HG02885 (cell line): ENCODE data around the gene AIF1L.
"Not testable (repeated sequence)": the region's sequence is repeated elsewhere in the genome, so short reads cannot be mapped to it uniquely, and the experiment has no call there.

Source experiments
- ATAC-seq: cut with Tn5 transposase; IDR thresholded peaks from one replicate; pipeline ENCODE4 v1.9.1; 2021; ENCODE audit warnings: mild to moderate bottlenecking; ENCODE audit not compliant: unreplicated experiment, poor library complexity

Gene AIF1L

DNA sequence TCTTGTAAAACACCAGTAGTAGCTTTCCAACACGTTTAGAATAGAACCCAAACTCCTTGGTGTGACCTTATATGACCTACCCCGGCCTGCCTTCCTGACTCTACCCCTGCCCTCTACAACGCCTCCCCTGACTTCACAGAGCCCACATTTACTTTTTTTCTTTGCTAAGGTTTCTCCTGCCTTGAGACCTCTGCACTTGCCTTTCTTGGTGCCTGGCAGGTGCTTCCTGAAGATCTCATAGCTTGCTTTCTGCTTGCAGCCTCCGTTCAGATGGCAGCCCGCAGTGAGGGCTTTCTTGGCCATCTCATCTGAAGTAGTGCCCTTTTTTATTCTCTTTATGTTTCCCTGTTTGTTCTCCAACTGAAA, 53.3 kb downstream of the AIF1L start:
- no peak for ATAC-seq

- no peak for ATAC-seq
Observed at GRCh38 chr9:131153595-131153994, 57.3 kb downstream of the AIF1L start.

GRCh38 chr9:131158673-131159072, 62.3 kb downstream of the AIF1L start:
- ATAC-seq, result not testable (repeated sequence)

DNA sequence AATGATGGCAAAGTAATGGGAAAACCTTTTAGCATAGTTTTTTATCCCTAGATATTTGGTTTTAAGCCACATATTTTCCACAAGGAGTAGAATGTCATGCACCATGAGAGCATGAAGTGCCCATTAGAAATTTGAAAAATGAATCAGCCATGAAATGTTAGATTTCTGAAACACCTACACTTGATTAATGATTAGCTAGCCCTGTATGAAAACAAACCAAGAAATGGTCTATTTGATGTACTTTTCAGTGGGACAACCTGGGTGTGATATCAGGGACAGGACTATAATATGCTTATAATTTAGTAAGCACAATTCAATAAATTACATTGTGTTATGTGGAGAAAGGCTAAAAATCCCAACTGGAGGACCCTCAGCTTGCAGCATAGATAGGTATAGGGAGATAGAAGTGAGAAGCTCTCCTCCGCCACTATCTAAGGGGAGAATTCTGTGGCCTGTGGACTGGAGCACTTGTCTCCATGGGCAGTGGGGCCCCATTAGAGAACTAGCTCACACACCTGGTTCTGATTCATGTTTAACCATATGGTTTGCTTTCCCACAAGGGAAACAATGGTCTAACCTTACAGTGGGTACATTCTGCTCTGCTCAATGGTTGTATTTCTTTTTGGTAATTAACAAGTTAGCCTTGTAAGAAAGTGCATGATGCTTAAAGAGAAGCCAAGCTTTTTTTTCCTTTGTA, 64.2 kb downstream of the AIF1L start:
- no peak for ATAC-seq

GRCh38 chr9:131161585-131161984, 65.3 kb downstream of the AIF1L start:
- no peak for ATAC-seq

DNA sequence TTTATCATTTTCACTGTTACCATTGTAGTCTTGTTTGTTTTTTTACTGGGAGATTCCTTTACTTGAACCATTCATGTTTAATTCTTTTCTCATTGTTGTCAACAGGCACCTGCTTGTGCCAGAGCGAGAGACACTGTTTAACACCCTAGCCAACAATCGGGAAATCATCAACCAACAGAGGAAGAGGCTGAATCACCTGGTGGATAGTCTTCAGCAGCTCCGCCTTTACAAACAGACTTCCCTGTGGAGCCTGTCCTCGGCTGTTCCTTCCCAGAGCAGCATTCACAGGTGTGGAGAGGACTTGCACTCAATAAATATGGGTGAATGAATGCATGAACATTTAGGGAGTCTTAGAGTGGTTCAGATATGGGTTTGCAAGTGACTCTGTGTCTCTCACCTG, 66.6 kb downstream of the AIF1L start:
- no peak for ATAC-seq

DNA sequence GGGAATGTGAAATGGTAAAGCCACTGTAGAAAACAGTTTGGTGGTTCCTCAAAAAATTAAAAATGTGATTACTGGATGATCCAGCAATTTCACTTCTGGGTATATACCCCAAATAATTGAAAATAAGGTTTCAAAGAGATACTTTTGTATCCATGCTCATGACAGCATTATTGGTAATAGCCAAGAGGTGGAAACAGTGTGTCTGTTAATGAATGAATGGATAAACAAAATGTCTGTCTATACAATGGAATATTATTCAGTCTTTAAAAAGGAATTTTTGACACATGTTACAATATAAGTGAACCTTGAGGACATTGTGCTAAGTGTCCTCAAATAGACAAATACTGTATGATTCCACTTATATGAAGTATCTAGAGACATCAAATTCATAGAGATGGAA, 69.2 kb downstream of the AIF1L start:
- no peak for ATAC-seq

GRCh38 chr9:131167146-131167692, 70.9 kb downstream of the AIF1L start:
- ATAC-seq, result no peak

DNA sequence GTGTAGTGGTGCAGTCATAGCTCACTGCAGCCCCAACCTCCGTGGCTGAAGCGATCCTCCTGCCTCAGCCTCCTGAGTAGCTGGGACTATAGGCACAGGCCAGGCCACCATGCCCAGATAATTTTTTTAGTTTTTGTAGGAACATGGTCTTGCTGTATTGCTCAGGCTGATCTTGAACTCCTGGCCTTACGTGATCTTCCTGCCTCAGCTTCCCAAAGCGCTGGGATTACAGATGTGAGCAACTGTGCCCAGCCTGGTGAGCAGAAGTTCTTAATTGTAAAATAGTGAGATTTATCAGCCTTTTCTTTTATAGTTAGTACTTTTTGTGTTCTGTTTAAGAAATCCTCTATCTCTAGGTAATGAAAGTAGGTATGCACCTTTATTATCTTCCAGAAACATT, 71.6 kb downstream of the AIF1L start:
- ATAC-seq, result no peak

DNA sequence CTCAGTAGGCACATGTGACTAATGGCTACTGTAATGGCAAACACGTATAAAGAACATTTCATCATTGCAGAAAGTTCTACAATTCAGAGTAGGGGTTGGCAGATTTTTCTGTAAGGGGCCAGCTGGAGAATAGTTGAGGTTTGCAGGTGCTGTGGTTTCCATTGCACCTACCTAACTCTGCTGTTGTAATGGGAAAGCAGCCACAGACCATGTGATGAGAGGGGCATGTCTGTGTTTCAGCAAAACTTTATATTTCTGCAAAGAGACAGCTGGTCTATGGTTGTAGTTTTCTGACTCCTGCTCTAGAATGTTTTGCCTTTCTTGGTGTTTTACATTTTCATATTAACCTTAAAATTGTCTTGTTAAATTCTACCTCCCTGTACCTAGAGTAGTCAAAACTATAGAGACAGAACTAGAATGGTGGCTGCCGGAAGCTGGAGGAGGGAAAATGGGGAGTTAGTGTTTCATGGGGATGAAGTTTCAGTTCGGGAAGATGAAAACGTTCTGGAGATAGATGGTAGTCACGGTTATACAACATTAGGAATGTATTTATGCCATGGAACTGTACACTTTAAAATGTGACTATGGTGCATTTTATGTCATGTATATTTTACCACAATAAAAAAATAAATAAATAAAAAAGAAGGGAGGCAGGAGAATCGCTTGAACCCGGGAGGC, 73.4 kb downstream of the AIF1L start:
- ATAC-seq, result no peak
